Thyroid gland (tissue), 4 donors: ENCODE results near the gene PPP1R36.

ENCODE experiments used
- POLR2A ChIP-seq, 2 donors: fragments of 450-650 bp; IDR thresholded peaks; one replicate each; pipeline ENCODE4 v1.6.1; 2017; ENCODE audit warnings: antibody characterized with exemption in 2 of 2, mild to moderate bottlenecking in 2 of 2, moderate library complexity in 1 of 2
- TF ChIP-seq, protein P1 (sequence below), 6 experiments: fragments of 200-600 bp in 3 of 6; fragments of 450-650 bp in 3 of 6; sonication (generic) in 3 of 6; IDR thresholded peaks; one replicate each; pipeline ENCODE4 v1.5.1; 2016 to 2019; ENCODE audit warnings: antibody characterized with exemption in 6 of 6, mild to moderate bottlenecking in 2 of 6, inconsistent platforms in 1 of 6, moderate library complexity in 1 of 6

DNA sequence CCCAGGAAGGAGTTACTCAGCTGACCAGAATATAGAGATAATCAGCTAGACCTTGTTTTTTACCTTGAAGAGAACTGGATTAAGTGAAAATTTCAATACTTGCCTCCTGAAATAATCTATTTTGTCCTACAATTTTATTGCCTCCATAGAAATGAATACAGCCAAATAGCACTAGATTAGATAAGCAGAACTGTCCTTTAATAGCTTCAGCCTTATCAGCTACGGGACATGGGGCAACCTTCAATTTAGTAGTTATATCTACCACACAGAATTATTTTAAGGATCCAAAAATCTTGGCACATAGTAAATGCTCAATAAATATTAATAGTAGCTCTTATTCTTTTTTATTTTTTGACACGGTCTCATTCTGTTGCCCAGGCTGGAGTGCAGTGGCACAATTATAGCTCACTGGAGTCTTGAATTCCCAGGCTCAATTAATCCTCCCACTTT is 87.2 kb downstream of the PPP1R36 start:
- TF ChIP-seq, protein P1, sequence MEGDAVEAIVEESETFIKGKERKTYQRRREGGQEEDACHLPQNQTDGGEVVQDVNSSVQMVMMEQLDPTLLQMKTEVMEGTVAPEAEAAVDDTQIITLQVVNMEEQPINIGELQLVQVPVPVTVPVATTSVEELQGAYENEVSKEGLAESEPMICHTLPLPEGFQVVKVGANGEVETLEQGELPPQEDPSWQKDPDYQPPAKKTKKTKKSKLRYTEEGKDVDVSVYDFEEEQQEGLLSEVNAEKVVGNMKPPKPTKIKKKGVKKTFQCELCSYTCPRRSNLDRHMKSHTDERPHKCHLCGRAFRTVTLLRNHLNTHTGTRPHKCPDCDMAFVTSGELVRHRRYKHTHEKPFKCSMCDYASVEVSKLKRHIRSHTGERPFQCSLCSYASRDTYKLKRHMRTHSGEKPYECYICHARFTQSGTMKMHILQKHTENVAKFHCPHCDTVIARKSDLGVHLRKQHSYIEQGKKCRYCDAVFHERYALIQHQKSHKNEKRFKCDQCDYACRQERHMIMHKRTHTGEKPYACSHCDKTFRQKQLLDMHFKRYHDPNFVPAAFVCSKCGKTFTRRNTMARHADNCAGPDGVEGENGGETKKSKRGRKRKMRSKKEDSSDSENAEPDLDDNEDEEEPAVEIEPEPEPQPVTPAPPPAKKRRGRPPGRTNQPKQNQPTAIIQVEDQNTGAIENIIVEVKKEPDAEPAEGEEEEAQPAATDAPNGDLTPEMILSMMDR (IDR thresholded peaks at IDR 0.05) = no peak
- no peak for TF ChIP-seq POLR2A (IDR thresholded peaks at IDR 0.05)
